Panc1 (cell line): ENCODE results near the gene RWDD1. TPM values are rescaled to one million over a fixed set of nuclear protein-coding genes. Genes with fewer than 3 reads are reported as not detected.

Source experiments
- ATAC-seq: fragments of 200-7000 bp; cut with Tn5 transposase; 2 replicates; pipeline ENCODE4 v1.9.1; 2020; ENCODE audit warnings: mild to moderate bottlenecking, moderate library complexity
- BruUV-seq: library from RNA; stranded (reverse); fragments of 400-500 nt; replicated peaks from 2 replicates; lab custom pipeline; 2021; lab: Mats Ljungman, UMichigan
- CTCF ChIA-PET: fragments of 300-600 bp; sonication (Branson Sonifier 250); formaldehyde crosslinking; loops from one replicate; lab custom pipeline; 2022; ENCODE audit warnings: antibody characterized with exemption; lab: Charles Lee
- POLR2A ChIA-PET: fragments of 300-600 bp; sonication (Branson Sonifier 250); formaldehyde crosslinking; loops from one replicate; lab custom pipeline; 2022; ENCODE audit warnings: antibody characterized with exemption; lab: Charles Lee
- DNase-seq: peaks from one replicate; pipeline ENCODE4 v3.0.0-alpha.2; 2010; ENCODE audit warnings: low read depth, low spot score
- H3K27ac ChIP-seq: 2 replicates; pipeline ENCODE4 v1.5.1; 2011; ENCODE audit warnings: mild to moderate bottlenecking, low read length, inconsistent platforms
- H3K27me3 ChIP-seq: fragments of 200-500 bp; sonication (Bioruptor generic); 2 replicates; pipeline ENCODE4 v1.6.0; 2014; ENCODE audit warnings: low read length, inconsistent platforms; ENCODE audit not compliant: control insufficient read depth, insufficient read depth
- H3K36me3 ChIP-seq: fragments of 200-500 bp; sonication (Bioruptor generic); 2 replicates; pipeline ENCODE4 v1.5.1; 2014; ENCODE audit warnings: inconsistent platforms, mild to moderate bottlenecking, low read length, moderate library complexity; ENCODE audit not compliant: control insufficient read depth, insufficient read depth
- H3K4me1 ChIP-seq: 2 replicates; pipeline ENCODE4 v1.5.1; 2011; ENCODE audit warnings: inconsistent platforms, mild to moderate bottlenecking, low read length, moderate library complexity; ENCODE audit not compliant: control insufficient read depth, insufficient read depth
- H3K4me3 ChIP-seq, 2 experiments: 2 replicates each; pipeline ENCODE4 v1.5.1; 2011 to 2012; ENCODE audit warnings: low read depth in 2 of 2, low read length in 2 of 2, mild to moderate bottlenecking in 2 of 2, inconsistent platforms in 1 of 2, moderate library complexity in 1 of 2
- H3K9me3 ChIP-seq: fragments of 200-500 bp; sonication (Bioruptor generic); 2 replicates; pipeline ENCODE4 v1.5.1; 2014; ENCODE audit warnings: low read depth, mild to moderate bottlenecking, inconsistent platforms, low read length, moderate library complexity; ENCODE audit not compliant: control insufficient read depth, insufficient read depth
- POLR2AphosphoS5 ChIP-seq: IDR thresholded peaks from 2 replicates; pipeline ENCODE4 v1.6.1; 2012; ENCODE audit warnings: mild to moderate bottlenecking, low read depth, low read length, moderate library complexity
- SIN3A ChIP-seq: IDR thresholded peaks from 2 replicates; pipeline ENCODE4 v1.6.1; 2012; ENCODE audit warnings: low read depth, mild to moderate bottlenecking, low read length, moderate library complexity, borderline replicate concordance; ENCODE audit not compliant: insufficient read depth
- TCF7L2 ChIP-seq: IDR thresholded peaks from 2 replicates; pipeline ENCODE4 v1.6.1; 2011; ENCODE audit warnings: mild to moderate bottlenecking, low read depth, low read length, inconsistent platforms
- in situ Hi-C: cut with HindIII; loops from 2 replicates; pipeline ENCODE4 v1.10.0; 2016; ENCODE audit warnings: low sequenced_read_pairs, low pct_unique_long_range_greater_than_20kb
- intact Hi-C: fragments of 100-400 bp; cut with micrococcal nuclease; formaldehyde crosslinking; loops from one replicate; pipeline ENCODE4 v1.10.0; 2022; ENCODE audit not compliant: unreplicated experiment
- total RNA-seq: library from RNA; stranded (reverse); gene quantifications from one replicate; pipeline ENCODE4 v1.2.1, GENCODE V29; 2021; ENCODE audit not compliant: unreplicated experiment
- TF ChIP-seq, protein P1 (sequence below), 2 experiments: IDR thresholded peaks; 2 replicates each; pipeline ENCODE4 v1.6.1; 2011 to 2012; ENCODE audit warnings: low read depth in 2 of 2, control low read depth in 1 of 2, low read length in 1 of 2, mild to moderate bottlenecking in 1 of 2, moderate library complexity in 1 of 2; ENCODE audit not compliant: insufficient read depth in 1 of 2
- TF ChIP-seq, protein P2 (sequence below): fragments of 450-650 bp; IDR thresholded peaks from 2 replicates; pipeline ENCODE4 v1.5.1; 2017; ENCODE audit warnings: mild to moderate bottlenecking

RWDD1 gene
- total RNA-seq, 1 experiment from 2014 or later: 68.0 TPM

DNA sequence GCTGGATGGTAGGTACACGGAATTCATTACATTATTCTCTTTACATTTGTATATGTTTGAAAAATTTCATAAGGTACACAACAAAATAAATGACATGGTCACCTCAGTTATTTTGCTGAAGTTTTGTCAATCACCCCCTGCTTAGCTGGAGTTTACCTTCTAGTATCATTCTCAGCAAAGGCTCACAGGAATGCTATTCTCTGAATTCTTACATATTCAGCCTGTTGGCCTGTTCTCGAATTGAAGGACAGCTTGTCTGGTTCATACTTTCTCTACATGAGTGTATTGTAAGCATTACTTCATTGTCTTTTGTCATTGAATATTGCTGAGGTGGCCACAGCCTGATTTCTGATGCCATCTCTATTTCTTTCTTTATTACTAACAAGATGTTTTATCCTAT lies 47.1 kb upstream of the RWDD1 start:
- ATAC-seq (no peak), DNase-seq (no peak)
- Histone ChIP-seq H3K36me3 (no peaks in the 10 kb centered on the region), H3K27ac (no peak overlapping the region), H3K4me3 (no peak overlapping the region), H3K4me1 (no peaks in the 10 kb centered on the region), H3K9me3 (no peaks in the 10 kb centered on the region), H3K27me3 (peaks cover 23% of the 10 kb centered on the region)
- POLR2A ChIA-PET: no interaction called here
- no TSS peak for BruUV-seq
- in situ Hi-C loops (no loop called here), intact Hi-C loops (no loop called here)
- CTCF ChIA-PET: no interaction called here
- TF ChIP-seq, protein P1, sequence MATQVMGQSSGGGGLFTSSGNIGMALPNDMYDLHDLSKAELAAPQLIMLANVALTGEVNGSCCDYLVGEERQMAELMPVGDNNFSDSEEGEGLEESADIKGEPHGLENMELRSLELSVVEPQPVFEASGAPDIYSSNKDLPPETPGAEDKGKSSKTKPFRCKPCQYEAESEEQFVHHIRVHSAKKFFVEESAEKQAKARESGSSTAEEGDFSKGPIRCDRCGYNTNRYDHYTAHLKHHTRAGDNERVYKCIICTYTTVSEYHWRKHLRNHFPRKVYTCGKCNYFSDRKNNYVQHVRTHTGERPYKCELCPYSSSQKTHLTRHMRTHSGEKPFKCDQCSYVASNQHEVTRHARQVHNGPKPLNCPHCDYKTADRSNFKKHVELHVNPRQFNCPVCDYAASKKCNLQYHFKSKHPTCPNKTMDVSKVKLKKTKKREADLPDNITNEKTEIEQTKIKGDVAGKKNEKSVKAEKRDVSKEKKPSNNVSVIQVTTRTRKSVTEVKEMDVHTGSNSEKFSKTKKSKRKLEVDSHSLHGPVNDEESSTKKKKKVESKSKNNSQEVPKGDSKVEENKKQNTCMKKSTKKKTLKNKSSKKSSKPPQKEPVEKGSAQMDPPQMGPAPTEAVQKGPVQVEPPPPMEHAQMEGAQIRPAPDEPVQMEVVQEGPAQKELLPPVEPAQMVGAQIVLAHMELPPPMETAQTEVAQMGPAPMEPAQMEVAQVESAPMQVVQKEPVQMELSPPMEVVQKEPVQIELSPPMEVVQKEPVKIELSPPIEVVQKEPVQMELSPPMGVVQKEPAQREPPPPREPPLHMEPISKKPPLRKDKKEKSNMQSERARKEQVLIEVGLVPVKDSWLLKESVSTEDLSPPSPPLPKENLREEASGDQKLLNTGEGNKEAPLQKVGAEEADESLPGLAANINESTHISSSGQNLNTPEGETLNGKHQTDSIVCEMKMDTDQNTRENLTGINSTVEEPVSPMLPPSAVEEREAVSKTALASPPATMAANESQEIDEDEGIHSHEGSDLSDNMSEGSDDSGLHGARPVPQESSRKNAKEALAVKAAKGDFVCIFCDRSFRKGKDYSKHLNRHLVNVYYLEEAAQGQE (IDR thresholded peaks at IDR 0.05; ENCODE audit: insufficient read depth in 1 of 2, low read depth in 2 of 2, low read length in 1 of 2): no peak
- no peak for TF ChIP-seq POLR2AphosphoS5

DNA sequence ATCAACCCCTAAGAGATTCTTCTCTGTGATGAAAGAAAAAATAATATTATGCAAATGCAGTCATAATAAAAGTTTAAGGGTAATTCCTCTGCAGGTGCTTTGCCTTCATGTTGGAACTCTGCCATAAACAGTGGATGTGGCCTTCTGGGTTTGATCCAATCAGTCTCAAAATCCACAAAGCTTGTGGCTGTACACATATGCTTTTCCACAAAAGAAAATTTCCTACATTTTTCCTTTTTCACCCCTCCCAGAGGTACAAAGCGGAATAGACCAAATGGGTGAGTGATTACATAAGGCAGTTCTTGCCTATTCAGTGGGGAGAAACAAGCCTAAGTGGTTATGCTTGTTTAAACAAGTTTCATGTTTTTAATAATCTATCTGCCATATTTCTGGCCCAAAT lies 43.2 kb upstream of the RWDD1 start:
- intact Hi-C loops (no loop called here), in situ Hi-C loops (no loop called here)
- H3K27me3 ChIP-seq: peaks cover 41% of the 10 kb centered on the region
- no peak overlapping the region for H3K4me3 ChIP-seq
- no peaks in the 10 kb centered on the region for H3K36me3 ChIP-seq
- H3K4me1 ChIP-seq: no peaks in the 10 kb centered on the region
- CTCF ChIA-PET: no interaction called here
- no peaks in the 10 kb centered on the region for H3K9me3 ChIP-seq
- POLR2A ChIA-PET: no interaction called here
- no TSS peak for BruUV-seq
- no peak for TF ChIP-seq POLR2AphosphoS5
- TF ChIP-seq, protein P1 (IDR thresholded peaks at IDR 0.05; ENCODE audit: insufficient read depth in 1 of 2, low read depth in 2 of 2, low read length in 1 of 2): no peak
- no peak for TF ChIP-seq TCF7L2
- TF ChIP-seq, protein P2, sequence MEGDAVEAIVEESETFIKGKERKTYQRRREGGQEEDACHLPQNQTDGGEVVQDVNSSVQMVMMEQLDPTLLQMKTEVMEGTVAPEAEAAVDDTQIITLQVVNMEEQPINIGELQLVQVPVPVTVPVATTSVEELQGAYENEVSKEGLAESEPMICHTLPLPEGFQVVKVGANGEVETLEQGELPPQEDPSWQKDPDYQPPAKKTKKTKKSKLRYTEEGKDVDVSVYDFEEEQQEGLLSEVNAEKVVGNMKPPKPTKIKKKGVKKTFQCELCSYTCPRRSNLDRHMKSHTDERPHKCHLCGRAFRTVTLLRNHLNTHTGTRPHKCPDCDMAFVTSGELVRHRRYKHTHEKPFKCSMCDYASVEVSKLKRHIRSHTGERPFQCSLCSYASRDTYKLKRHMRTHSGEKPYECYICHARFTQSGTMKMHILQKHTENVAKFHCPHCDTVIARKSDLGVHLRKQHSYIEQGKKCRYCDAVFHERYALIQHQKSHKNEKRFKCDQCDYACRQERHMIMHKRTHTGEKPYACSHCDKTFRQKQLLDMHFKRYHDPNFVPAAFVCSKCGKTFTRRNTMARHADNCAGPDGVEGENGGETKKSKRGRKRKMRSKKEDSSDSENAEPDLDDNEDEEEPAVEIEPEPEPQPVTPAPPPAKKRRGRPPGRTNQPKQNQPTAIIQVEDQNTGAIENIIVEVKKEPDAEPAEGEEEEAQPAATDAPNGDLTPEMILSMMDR: 0 out of 2 replicates have a peak, but pooled peaks have one; percentile 3
- no peak for TF ChIP-seq SIN3A
- no peak overlapping the region for H3K27ac ChIP-seq
- no peak for DNase-seq
- no peak for ATAC-seq
